HEK293 (cell line): ENCODE measurements around the gene DUSP16.

Experiments used
- CTCF ChIA-PET: fragments of 350-600 bp; formaldehyde crosslinking; extraction: SDS; loops from one replicate; lab custom pipeline; 2021; ENCODE audit warnings: antibody characterized with exemption; lab: Yijun Ruan, JAX
- POLR2A ChIA-PET: fragments of 300-600 bp; formaldehyde crosslinking; extraction: SDS; loops from one replicate; lab custom pipeline; 2020; ENCODE audit warnings: antibody characterized with exemption, inconsistent platforms; lab: Yijun Ruan, JAX
- H3K27ac ChIP-seq: fragments of 200-500 bp; sonication (Bioruptor generic); 2 replicates; pipeline ENCODE4 v1.5.1; 2014; ENCODE audit warnings: low read depth, low read length, control low read depth, inconsistent platforms; ENCODE audit errors: extremely low read depth
- H3K36me3 ChIP-seq, 2 experiments: fragments of 200-500 bp in 1 of 2; sonication (Bioruptor generic) in 1 of 2; 1 replicate in 1 of 2; 2 replicates in 1 of 2; pipeline ENCODE4 v1.5.1; 2014 to 2017; ENCODE audit warnings: inconsistent platforms in 2 of 2, low read length in 2 of 2; ENCODE audit not compliant: control insufficient read depth in 2 of 2, insufficient read depth in 1 of 2
- H3K4me1 ChIP-seq: fragments of 200-500 bp; sonication (Bioruptor generic); 2 replicates; pipeline ENCODE4 v1.5.1; 2014; ENCODE audit warnings: mild to moderate bottlenecking, low read length, inconsistent platforms; ENCODE audit not compliant: control insufficient read depth, insufficient read depth
- H3K4me3 ChIP-seq: 2 replicates; pipeline ENCODE4 v1.5.1; 2011; ENCODE audit warnings: low read depth, mild to moderate bottlenecking, control low read depth, low read length, moderate library complexity
- H3K9me3 ChIP-seq: fragments of 200-500 bp; sonication (Bioruptor generic); 2 replicates; pipeline ENCODE4 v1.5.1; 2014; ENCODE audit warnings: low read depth, low read length, inconsistent platforms; ENCODE audit not compliant: control insufficient read depth, insufficient read depth
- BCL11A ChIP-seq: fragments of 450-650 bp; formaldehyde crosslinking; IDR thresholded peaks from 2 replicates; pipeline ENCODE4 v1.5.1; 2016; ENCODE audit warnings: low read depth, missing biosample characterization, missing genetic modification characterization
- GLI4 ChIP-seq: fragments of 450-650 bp; formaldehyde crosslinking; IDR thresholded peaks from 2 replicates; pipeline ENCODE4 v1.5.1; 2016; ENCODE audit warnings: missing biosample characterization, missing genetic modification characterization
- HOXC10 ChIP-seq: sonication (generic); formaldehyde crosslinking; IDR thresholded peaks from 2 replicates; pipeline ENCODE4 v1.8.1; 2023; ENCODE audit warnings: mild to moderate bottlenecking, missing genetic modification reagents
- KLF10 ChIP-seq: fragments of 450-650 bp; IDR thresholded peaks from 2 replicates; pipeline ENCODE4 v1.5.1; 2018; ENCODE audit warnings: missing biosample characterization, mild to moderate bottlenecking, missing genetic modification characterization
- MZF1 ChIP-seq: fragments of 450-650 bp; formaldehyde crosslinking; IDR thresholded peaks from 2 replicates; pipeline ENCODE4 v1.5.1; 2017; ENCODE audit warnings: missing biosample characterization, missing genetic modification characterization, borderline replicate concordance
- PRDM1 ChIP-seq: fragments of 450-650 bp; formaldehyde crosslinking; IDR thresholded peaks from 2 replicates; pipeline ENCODE4; 2016; ENCODE audit warnings: missing biosample characterization, missing genetic modification characterization
- YY2 ChIP-seq: fragments of 450-650 bp; formaldehyde crosslinking; IDR thresholded peaks from 2 replicates; pipeline ENCODE4 v1.5.1; 2016; ENCODE audit warnings: missing biosample characterization, missing genetic modification characterization
- ZBTB8A ChIP-seq: fragments of 450-650 bp; formaldehyde crosslinking; IDR thresholded peaks from 2 replicates; pipeline ENCODE4 v1.5.1; 2016; ENCODE audit warnings: missing biosample characterization, missing genetic modification characterization
- ZEB2 ChIP-seq: fragments of 450-650 bp; formaldehyde crosslinking; IDR thresholded peaks from 2 replicates; pipeline ENCODE4 v1.5.1; 2016; ENCODE audit warnings: missing biosample characterization, missing genetic modification characterization
- ZFP41 ChIP-seq: fragments of 450-650 bp; formaldehyde crosslinking; IDR thresholded peaks from 2 replicates; pipeline ENCODE4 v1.5.1; 2016; ENCODE audit warnings: missing biosample characterization, missing genetic modification characterization, borderline replicate concordance
- ZIC2 ChIP-seq: fragments of 450-650 bp; formaldehyde crosslinking; IDR thresholded peaks from 2 replicates; pipeline ENCODE4 v1.5.1; 2016; ENCODE audit warnings: missing biosample characterization, missing genetic modification characterization
- ZNF10 ChIP-seq: fragments of 450-650 bp; formaldehyde crosslinking; IDR thresholded peaks from 2 replicates; pipeline ENCODE4 v1.5.1; 2017; ENCODE audit warnings: missing biosample characterization, missing genetic modification characterization
- ZNF16 ChIP-seq: fragments of 450-650 bp; formaldehyde crosslinking; IDR thresholded peaks from 2 replicates; pipeline ENCODE4 v1.5.1; 2016; ENCODE audit warnings: low read depth, missing biosample characterization, missing genetic modification characterization
- ZNF404 ChIP-seq: fragments of 450-650 bp; formaldehyde crosslinking; IDR thresholded peaks from 2 replicates; pipeline ENCODE4 v1.5.1; 2017; ENCODE audit warnings: missing biosample characterization, missing genetic modification characterization
- ZNF530 ChIP-seq: fragments of 450-650 bp; formaldehyde crosslinking; IDR thresholded peaks from 2 replicates; pipeline ENCODE4 v1.5.1; 2016; ENCODE audit warnings: low read depth, missing biosample characterization, missing genetic modification characterization
- ZNF561 ChIP-seq: fragments of 450-650 bp; IDR thresholded peaks from 2 replicates; pipeline ENCODE4 v1.5.1; 2018; ENCODE audit warnings: missing biosample characterization, missing genetic modification characterization, borderline replicate concordance
- ZNF571 ChIP-seq: fragments of 450-650 bp; formaldehyde crosslinking; IDR thresholded peaks from 2 replicates; pipeline ENCODE4 v1.5.0; 2017; ENCODE audit warnings: missing biosample characterization, missing genetic modification characterization
- ZNF600 ChIP-seq: fragments of 450-650 bp; formaldehyde crosslinking; IDR thresholded peaks from 2 replicates; pipeline ENCODE4 v1.5.1; 2016; ENCODE audit warnings: missing biosample characterization, missing genetic modification characterization
- ZNF621 ChIP-seq: fragments of 450-650 bp; formaldehyde crosslinking; IDR thresholded peaks from 2 replicates; pipeline ENCODE4 v1.5.1; 2017; ENCODE audit warnings: missing biosample characterization, missing genetic modification characterization
- ZNF658 ChIP-seq: fragments of 450-650 bp; formaldehyde crosslinking; IDR thresholded peaks from 2 replicates; pipeline ENCODE4; 2016; ENCODE audit warnings: missing biosample characterization, missing genetic modification characterization
- ZNF776 ChIP-seq: fragments of 450-650 bp; formaldehyde crosslinking; IDR thresholded peaks from 2 replicates; pipeline ENCODE4 v1.5.0; 2017; ENCODE audit warnings: missing biosample characterization, missing genetic modification characterization, borderline replicate concordance
- TF ChIP-seq, protein P1 (sequence below): fragments of 450-650 bp; formaldehyde crosslinking; IDR thresholded peaks from 2 replicates; pipeline ENCODE4 v1.5.1; 2017; ENCODE audit warnings: missing biosample characterization, missing genetic modification characterization
- TF ChIP-seq, protein P2 (sequence below): fragments of 450-650 bp; formaldehyde crosslinking; IDR thresholded peaks from 2 replicates; pipeline ENCODE4 v1.5.1; 2016; ENCODE audit warnings: missing biosample characterization, missing genetic modification characterization
- TF ChIP-seq, protein P3 (sequence below): fragments of 450-650 bp; formaldehyde crosslinking; IDR thresholded peaks from 2 replicates; pipeline ENCODE4 v1.5.1; 2016; ENCODE audit warnings: missing biosample characterization, missing genetic modification characterization
- TF ChIP-seq, protein P4 (sequence below): fragments of 450-650 bp; formaldehyde crosslinking; IDR thresholded peaks from 2 replicates; pipeline ENCODE4 v1.5.1; 2016; ENCODE audit warnings: missing biosample characterization, missing genetic modification characterization

DUSP16 gene

DNA sequence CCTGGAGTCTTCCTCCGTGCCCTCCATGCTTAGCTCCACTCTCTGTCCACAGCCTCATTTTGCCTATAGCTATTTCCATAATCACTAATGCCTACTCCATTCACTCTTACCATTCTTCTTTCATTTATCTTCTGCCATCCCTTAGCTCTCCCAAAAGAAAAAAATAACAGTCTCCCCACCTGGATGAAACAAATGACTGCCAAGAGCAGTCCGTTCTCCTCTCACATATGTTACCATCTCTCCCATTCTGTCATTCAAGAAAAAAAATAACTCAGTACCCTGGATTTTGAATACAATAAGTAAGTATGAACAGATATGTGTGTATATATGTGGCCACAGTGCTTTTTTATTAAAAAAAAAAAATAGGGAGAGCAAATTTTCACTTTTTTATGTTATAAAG is 13.2 kb downstream of the DUSP16 start (continued):
- TF ChIP-seq, protein P1, sequence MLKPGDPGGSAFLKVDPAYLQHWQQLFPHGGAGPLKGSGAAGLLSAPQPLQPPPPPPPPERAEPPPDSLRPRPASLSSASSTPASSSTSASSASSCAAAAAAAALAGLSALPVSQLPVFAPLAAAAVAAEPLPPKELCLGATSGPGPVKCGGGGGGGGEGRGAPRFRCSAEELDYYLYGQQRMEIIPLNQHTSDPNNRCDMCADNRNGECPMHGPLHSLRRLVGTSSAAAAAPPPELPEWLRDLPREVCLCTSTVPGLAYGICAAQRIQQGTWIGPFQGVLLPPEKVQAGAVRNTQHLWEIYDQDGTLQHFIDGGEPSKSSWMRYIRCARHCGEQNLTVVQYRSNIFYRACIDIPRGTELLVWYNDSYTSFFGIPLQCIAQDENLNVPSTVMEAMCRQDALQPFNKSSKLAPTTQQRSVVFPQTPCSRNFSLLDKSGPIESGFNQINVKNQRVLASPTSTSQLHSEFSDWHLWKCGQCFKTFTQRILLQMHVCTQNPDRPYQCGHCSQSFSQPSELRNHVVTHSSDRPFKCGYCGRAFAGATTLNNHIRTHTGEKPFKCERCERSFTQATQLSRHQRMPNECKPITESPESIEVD (tag by site-specific recombination) = no peak
- TF ChIP-seq GLI4 (tag by site-specific recombination) (no peak), PRDM1 (tag by site-specific recombination) (no peak), ZNF561 (tag by site-specific recombination) (no peak), ZNF530 (tag by site-specific recombination) (no peak), KLF10 (no peak), ZIC2 (no peak), ZNF571 (tag by site-specific recombination) (no peak), ZNF658 (tag by site-specific recombination) (no peak), ZNF16 (no peak), ZNF621 (tag by site-specific recombination) (no peak), ZNF600 (no peak)

DNA sequence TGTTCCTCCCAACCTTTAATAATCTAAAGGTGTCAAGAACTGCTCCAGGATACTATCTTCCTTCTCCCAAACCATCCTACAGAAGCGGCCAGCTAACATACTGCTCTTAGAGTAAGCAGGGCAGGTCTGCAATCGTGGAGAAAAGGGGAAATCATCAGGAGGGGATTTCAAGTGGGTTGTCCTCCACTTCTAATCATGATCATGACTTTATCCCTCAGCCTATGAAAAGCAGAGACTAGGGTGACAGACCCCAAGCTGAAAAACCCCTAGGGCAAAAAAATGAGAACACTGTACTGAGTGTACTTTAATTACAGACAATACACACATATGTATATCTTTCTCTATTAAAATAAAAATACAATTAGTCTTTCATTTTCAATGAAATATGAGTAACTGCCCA is 13.9 kb downstream of the DUSP16 start:
- no peak overlapping the region for H3K4me3 ChIP-seq
- CTCF ChIA-PET = interaction anchor here (1.2 kb wide), 1 partner anchor 107 kb away, joined by 3 read pairs; no protein-coding TSS in a partner anchor
- no peak for TF ChIP-seq ZNF776 (tag by site-specific recombination)
- TF ChIP-seq BCL11A (tag by site-specific recombination) = no peak
- no peak for TF ChIP-seq ZFP41 (tag by site-specific recombination)
- no peak for TF ChIP-seq ZEB2
- TF ChIP-seq ZNF404 (tag by site-specific recombination) = no peak
- TF ChIP-seq ZBTB8A = no peak
- TF ChIP-seq MZF1 (tag by site-specific recombination) = peak; percentile 53; the same call in 1 of the 2 replicates
- TF ChIP-seq, protein P2, sequence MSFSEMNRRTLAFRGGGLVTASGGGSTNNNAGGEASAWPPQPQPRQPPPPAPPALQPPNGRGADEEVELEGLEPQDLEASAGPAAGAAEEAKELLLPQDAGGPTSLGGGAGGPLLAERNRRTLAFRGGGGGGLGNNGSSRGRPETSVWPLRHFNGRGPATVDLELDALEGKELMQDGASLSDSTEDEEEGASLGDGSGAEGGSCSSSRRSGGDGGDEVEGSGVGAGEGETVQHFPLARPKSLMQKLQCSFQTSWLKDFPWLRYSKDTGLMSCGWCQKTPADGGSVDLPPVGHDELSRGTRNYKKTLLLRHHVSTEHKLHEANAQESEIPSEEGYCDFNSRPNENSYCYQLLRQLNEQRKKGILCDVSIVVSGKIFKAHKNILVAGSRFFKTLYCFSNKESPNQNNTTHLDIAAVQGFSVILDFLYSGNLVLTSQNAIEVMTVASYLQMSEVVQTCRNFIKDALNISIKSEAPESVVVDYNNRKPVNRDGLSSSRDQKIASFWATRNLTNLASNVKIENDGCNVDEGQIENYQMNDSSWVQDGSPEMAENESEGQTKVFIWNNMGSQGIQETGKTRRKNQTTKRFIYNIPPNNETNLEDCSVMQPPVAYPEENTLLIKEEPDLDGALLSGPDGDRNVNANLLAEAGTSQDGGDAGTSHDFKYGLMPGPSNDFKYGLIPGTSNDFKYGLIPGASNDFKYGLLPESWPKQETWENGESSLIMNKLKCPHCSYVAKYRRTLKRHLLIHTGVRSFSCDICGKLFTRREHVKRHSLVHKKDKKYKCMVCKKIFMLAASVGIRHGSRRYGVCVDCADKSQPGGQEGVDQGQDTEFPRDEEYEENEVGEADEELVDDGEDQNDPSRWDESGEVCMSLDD (tag by site-specific recombination) = no peak
- no peak for TF ChIP-seq ZNF10 (tag by site-specific recombination)
- TF ChIP-seq, all 188 proteins: peak for 1
- no peaks in the 10 kb centered on the region for H3K9me3 ChIP-seq
- H3K4me1 ChIP-seq = peaks cover 3% of the 10 kb centered on the region
- H3K36me3 ChIP-seq = peaks cover 5 to 10% of the 10 kb centered on the region in 2 experiments
- POLR2A ChIA-PET = no interaction called here
- no peak overlapping the region for H3K27ac ChIP-seq

DNA sequence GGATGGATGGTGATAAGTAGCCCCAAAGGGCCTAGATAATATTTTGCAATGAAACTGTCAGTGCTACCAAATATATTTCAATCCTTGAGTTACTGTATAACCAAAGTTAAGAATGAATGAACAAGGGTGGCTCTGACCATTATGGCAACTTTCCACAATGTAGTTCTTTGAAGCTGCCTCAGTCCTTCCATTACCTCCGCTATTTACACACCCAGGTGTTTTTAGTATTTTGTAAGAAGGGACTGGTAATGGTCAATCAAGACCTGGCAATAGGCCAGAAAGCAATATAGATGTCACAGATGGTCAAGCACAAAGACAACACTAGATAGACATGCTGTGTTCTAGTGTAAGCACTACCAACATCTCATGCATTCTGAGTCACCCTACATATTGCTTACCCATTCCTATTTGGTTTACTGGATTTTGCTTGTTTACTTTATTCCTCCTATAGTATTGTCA is 16.3 kb downstream of the DUSP16 start:
- CTCF ChIA-PET = interaction anchor here (0.6 kb wide), 1 partner anchor 81 kb away, joined by 3 read pairs; no protein-coding TSS in a partner anchor
- Histone ChIP-seq H3K4me3 (no peak overlapping the region), H3K4me1 (peaks cover 3% of the 10 kb centered on the region), H3K9me3 (no peaks in the 10 kb centered on the region), H3K36me3 (peaks cover 0 to 3% of the 10 kb centered on the region in 2 experiments; a peak in 1 of 3 replicates), H3K27ac (no peak overlapping the region)
- POLR2A ChIA-PET = no interaction called here
- TF ChIP-seq ZNF16 (no peak), ZNF621 (tag by site-specific recombination) (no peak), HOXC10 (CRISPR knock-in tag) (no peak), YY2 (tag by site-specific recombination) (no peak)
- TF ChIP-seq, protein P3, sequence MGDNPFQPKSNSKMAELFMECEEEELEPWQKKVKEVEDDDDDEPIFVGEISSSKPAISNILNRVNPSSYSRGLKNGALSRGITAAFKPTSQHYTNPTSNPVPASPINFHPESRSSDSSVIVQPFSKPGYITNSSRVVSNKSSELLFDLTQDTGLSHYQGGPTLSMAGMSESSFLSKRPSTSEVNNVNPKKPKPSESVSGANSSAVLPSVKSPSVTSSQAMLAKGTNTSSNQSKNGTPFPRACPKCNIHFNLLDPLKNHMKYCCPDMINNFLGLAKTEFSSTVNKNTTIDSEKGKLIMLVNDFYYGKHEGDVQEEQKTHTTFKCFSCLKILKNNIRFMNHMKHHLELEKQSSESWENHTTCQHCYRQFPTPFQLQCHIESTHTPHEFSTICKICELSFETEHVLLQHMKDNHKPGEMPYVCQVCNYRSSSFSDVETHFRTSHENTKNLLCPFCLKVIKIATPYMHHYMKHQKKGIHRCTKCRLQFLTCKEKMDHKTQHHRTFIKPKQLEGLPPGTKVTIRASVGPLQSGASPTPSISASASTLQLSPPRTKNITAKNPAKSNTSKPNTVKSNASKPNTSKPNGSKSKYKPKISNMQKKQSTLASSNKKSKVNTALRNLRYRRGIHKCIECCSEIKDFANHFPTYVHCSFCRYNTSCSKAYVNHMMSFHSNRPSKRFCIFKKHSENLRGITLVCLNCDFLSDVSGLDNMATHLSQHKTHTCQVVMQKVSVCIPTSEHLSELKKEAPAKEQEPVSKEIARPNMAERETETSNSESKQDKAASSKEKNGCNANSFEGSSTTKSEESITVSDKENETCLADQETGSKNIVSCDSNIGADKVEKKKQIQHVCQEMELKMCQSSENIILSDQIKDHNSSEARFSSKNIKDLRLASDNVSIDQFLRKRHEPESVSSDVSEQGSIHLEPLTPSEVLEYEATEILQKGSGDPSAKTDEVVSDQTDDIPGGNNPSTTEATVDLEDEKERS (tag by site-specific recombination) = no peak
- TF ChIP-seq, protein P4, sequence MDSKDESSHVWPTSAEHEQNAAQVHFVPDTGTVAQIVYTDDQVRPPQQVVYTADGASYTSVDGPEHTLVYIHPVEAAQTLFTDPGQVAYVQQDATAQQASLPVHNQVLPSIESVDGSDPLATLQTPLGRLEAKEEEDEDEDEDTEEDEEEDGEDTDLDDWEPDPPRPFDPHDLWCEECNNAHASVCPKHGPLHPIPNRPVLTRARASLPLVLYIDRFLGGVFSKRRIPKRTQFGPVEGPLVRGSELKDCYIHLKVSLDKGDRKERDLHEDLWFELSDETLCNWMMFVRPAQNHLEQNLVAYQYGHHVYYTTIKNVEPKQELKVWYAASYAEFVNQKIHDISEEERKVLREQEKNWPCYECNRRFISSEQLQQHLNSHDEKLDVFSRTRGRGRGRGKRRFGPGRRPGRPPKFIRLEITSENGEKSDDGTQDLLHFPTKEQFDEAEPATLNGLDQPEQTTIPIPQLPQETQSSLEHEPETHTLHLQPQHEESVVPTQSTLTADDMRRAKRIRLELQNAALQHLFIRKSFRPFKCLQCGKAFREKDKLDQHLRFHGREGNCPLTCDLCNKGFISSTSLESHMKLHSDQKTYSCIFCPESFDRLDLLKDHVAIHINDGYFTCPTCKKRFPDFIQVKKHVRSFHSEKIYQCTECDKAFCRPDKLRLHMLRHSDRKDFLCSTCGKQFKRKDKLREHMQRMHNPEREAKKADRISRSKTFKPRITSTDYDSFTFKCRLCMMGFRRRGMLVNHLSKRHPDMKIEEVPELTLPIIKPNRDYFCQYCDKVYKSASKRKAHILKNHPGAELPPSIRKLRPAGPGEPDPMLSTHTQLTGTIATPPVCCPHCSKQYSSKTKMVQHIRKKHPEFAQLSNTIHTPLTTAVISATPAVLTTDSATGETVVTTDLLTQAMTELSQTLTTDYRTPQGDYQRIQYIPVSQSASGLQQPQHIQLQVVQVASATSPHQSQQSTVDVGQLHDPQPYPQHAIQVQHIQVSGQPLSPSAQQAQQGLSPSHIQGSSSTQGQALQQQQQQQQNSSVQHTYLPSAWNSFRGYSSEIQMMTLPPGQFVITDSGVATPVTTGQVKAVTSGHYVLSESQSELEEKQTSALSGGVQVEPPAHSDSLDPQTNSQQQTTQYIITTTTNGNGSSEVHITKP = no peak
